Medulla oblongata (tissue), 1 donor: ENCODE results near the gene PLCD3.
A peak's percentile ranks its signal among the peaks of the same experiment; 100 is the strongest.

Experiments
- DNase-seq: peaks from one replicate; pipeline ENCODE4 v3.0.0-alpha.2; 2015; ENCODE audit errors: extremely low spot score

PLCD3 gene

GRCh38 chr17:45132320-45132571, at the start of gene PLCD3:
Gene PLCD3, minus strand, starts transcription at chr17:45132515. Its CDS starts 105 bp downstream, at chr17:45132410.
- no peak for DNase-seq

GRCh38 chr17:45177563-45177962, 45.2 kb upstream of the PLCD3 start:
- DNase-seq: no peak

DNA sequence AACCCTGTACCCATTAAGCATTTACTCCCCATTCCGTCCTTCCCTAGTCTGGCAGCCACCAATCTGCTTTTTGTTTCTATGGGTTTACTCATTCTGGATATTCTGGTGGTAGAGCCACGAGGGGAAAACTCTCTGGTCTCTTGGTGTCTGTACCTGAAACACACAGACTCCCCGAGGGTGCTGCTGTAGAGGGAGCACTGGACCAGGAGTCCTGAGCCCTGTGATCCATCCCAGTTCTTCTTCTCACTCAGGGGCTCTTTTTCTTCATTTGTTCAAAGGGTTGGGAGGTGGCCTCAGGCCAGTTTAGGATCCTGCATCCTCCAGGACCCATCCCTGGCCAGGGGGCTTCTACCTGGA, 43.4 kb upstream of the PLCD3 start:
- no peak for DNase-seq

DNA sequence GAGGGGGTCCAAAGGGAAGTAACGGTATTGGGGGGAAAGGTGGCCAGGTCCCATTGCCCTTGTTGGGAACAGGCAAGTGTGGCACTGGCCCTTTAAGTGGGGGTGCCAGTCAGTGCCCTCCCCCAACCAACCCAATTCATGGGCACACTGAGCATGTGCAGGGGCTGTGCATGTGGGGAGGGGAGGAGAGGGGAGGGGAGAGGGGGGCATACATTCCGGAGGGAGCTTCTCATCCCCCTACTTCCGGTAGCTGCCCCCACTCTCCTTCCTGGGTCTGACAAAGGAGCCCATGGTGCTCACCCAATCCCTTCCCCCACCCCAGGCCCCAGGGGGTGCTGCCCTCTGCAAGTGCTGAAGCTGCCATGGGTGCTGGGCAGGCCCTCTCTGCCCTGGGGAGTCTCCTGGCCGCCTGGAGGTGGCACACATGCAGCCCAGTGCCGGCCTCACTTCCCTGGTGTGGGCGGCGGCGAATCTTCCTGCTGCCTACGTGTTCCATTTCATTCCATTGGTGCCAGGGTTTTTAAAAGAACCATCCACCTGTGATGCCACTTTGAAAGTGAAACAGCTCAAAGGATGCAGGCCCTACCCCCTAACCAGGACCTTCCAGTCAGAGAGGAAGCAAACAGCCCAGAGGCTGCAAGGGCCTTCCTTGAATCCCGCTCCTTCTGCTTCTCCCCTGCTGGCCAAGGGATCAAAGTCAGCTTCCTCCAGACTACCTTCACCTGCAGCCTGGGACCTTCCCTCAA, 40.4 kb upstream of the PLCD3 start:
- peak; percentile 93 for DNase-seq

DNA sequence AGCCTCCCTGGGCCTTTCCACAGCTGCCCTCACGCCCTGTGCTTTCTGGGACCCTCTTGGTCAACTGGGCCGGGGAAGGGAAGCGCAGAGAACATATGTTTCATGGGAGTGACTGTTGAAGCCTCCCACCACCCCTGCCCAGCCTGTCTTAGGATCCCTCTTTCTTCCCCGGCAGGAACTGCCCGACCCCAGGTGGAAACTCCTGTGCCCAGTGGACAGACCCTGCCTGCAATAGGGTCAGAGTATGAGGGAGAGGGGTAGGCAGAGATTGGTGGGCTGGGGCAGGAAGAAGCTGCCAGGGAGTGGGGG, 39.9 kb upstream of the PLCD3 start:
- DNase-seq: no peak

DNA sequence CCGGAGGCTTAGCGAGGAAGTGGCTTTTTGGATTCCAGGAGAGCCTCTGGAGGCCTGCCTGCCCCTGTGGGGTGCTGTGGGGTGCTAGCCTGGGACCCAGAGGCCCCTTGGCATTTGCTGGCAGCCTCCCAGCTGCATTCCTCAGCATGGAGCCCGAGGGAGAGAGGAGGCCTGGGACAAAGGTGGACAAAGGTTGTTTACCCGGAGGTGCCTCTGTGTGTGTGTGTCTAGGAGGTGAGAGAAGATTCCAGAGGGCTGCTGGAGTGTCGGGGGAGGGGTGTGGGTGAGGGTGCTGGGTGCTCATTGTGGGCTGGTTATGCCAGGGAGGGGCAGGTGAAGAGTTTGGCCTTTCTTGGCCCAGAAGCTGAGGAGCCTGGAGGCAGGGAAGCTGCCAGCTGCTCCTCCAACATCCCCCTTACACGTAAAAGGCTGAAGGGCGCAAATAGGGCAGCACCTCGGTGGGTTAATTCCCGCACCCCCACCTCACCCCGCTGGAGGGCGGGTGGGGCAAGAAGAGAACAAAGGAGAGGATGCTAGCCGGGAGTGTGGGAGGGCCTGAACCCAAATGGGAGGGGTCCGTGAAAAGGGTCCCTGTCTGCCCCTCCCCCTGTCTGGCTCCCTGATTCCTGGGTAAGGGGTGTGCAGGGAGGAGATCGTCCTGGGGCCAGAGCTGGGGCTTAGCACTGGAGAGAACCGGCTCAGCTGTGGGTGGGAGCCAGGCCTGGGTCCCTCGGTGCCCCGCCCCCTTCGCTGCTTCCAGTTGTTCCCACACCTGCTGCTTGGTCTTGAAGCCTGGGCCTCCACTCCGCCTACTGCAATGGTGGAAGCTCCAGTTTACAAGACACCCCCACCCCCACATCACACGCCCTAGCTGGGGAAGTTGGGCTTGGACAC, 39.3 kb upstream of the PLCD3 start:
- peak; percentile 19 for DNase-seq

DNA sequence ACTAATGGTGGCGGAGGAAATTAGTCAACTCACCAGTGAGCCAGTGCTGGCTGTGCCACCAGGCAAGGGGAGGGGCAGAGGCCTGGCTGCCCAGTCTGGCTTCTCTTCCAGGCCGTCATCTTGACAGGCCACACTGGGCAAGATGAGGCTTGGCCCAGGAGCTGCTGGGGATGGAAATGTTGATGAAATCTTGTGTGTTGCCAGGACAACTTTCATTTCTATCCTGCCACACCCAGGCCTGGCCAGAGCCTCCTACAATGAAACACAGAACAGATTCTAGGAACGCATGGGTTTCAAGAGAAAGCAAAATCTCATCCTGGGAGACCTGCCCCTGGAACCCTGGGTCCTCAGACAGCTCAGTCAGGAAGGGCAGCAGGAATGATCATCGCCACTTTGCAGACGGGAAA, 38.6 kb upstream of the PLCD3 start:
- DNase-seq: peak; percentile 38

DNA sequence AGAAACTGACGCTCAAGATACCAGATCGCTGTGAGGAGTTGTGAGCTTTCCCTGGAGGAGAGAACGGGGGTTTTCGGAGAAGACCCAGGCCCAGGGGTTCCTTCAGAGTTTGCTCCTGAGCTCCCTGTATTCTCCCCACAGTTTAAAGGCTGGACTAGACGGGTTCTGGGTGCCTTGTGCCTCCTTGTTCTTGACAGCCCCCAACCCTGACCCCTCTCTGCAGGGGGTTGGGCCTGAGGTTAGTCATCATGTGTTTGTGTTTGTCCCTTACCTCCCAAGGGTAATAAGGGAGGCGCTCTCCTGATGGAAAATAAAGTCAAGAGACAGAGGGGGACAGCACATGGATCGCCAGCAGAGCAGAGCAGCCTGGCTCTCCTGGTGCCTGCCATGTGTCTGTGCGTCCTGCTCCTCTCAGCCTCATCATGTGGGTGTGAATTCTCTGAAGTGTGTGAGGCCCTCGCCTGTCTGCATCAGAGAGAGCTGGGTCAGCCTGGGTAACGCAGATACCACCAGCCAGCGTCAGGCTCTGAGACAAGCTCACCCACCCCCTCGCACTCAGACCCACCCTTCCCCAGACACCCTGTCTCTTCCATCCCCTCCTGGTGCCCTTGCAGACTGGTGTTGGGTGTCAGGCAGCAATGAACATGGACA, 38.1 kb upstream of the PLCD3 start:
- no peak for DNase-seq

- DNase-seq: no peak
Measured at GRCh38 chr17:45168991-45169752, 36.9 kb upstream of the PLCD3 start.

GRCh38 chr17:45164734-45165269, 32.5 kb upstream of the PLCD3 start:
- no peak for DNase-seq

DNA sequence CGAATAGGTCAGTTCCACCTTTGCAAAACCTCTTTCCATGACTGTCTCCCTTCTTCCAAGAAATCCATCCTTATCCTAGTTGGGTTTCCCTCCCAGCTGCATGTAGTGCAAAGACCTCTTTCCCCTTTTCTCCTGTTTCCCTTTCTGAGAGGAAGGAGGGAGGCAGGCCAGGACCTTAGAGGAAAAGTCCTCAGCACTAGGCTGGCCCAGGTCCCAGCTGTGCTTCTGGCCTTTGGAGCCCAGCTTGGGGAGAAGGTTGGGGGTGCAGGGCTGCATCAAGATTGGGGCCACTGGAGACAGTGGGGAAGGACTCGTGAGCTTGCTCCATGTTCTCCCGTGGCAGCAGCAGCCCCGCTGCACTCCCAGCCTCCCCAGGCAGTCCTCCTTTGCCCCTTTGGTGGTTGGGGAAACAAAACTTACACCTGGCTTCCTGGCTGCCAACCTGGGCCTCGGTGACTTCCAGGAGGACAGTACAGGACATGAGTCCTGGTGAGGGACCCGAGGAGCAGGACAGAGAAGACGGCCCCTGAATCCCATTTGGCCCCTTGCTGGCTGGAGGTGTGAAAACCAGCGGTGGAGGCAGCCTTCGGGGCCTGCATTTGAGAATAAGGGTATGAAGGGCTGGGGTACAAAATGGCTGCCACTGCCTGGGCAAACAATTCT, 29.8 kb upstream of the PLCD3 start:
- DNase-seq: no peak

DNA sequence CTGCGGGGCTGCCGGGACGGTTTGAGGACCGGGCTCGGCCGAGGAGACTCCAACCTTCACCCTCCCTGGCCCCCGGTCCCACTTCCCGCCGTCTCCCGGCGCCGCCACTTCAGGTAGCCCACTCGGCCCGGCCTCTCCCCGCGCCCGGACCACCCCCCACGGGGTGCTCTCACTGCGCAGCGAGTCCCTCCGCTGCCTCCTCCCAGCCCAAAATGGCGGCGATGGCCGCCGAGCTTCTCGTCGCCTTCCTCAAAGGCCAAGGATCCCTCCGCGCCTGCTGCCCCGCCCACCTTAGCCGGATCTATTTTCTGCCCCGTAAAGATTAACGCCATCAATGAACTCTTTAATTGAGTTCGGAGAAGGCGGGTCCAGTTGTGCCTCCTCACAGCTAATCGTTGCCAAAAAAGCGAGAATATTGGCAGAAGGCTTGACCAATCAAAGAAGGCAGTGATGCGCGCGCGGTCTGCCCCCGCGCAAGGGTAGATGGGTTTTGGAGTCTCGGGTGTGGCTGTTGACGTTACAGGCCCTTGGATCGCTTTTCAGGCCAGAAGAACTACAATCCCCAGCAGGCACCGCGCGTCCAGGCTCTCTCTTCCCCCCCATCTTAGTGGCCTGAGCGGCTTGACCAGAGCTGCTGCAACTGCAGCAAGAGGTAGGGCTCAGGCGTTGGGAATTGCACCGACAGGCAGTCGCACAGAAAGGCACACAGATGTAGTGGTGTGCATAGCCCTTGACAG, 29.1 kb upstream of the PLCD3 start, which contains the start of gene HEXIM2:
HEXIM2 (plus strand) TSS at position 588 of the 737 bp plus-strand sequence. CDS start 919 bp downstream, outside the sequence.
- peak; percentile 100 for DNase-seq

DNA sequence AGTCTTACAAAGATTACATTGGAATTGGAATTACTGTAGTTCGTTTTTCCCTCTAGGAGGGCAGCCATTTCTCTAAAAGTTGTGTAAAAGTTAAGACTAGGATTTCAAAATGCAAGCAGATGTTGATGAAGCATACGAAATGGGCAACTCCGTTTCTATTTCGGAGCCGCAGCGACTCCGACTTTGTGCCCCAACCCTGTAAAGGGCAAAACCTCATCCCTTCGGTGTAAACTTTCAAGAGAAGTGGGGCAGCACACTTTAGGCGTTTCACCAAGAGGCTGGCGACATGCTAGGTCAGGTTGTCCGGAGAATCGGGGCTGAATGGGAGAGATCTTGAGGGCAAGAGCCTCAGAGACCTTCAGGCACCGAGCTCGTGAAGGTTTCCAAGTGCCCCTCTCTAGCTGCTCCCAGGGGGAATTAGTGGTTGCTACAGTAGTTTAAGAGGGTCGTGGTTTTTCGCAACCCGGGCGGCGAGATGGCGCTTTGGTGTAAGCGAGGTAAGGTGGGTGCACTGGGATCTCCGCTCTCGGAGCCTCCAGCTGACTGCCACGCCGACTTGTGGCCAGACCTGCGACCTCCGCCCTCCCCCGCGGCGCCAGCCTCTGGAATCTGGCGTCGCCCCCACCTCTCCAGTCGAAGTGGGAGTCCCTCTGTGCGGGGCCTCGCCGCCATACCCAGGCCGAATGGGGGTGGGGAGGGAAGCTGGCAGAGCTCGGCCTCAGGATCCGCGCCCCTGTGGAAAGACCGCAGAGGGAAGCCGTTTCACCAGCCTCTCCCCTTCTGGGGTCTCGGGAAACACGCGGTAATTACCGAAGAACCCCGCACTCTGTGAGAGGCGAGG, 28.4 kb upstream of the PLCD3 start:
- peak; percentile 70 for DNase-seq

DNA sequence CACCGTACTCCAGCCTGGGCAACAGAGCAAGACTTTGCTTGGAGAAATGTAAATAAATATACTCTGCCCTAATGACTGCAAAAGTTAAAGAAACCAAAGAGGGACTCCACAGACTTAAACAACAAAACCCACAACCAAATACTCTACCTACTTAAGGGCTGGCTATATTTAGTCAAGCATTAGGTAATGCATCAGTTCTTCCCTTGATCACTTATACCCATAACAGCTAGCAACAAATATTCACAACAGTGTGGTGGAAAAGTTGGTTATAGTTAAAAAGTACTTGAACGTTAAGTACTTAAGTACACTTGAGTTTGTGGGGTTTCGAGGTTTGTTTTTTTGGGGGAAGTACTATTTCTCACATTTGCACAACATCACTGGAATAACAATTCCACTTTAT, 23.9 kb upstream of the PLCD3 start:
- DNase-seq: no peak

GRCh38 chr17:45155483-45155882, 23.2 kb upstream of the PLCD3 start:
- DNase-seq: no peak

GRCh38 chr17:45155029-45155428, 22.7 kb upstream of the PLCD3 start:
- DNase-seq: no peak

GRCh38 chr17:45150911-45151809, 18.8 kb upstream of the PLCD3 start:
- DNase-seq: no peak
